SJSA1 (cell line): ENCODE results near the gene COA8. TPM values are rescaled to one million over a fixed set of nuclear protein-coding genes. Genes with fewer than 3 reads are reported as not detected.

ENCODE experiments used
- DNase-seq, 2 experiments: peaks; one replicate each; pipeline ENCODE4 v3.0.0-alpha.2; 2015 to 2020; ENCODE audit warnings: low spot score in 2 of 2, low read depth in 1 of 2
- H3K27ac ChIP-seq: fragments of 250-450 bp; sonication (Bioruptor Pico); 2 replicates; pipeline ENCODE4 v1.5.1; 2020; ENCODE audit warnings: mild to moderate bottlenecking, moderate library complexity
- H3K27me3 ChIP-seq: fragments of 250-450 bp; sonication (Bioruptor Pico); replicated peaks from 2 replicates; pipeline ENCODE4 v1.5.1; 2020; ENCODE audit warnings: mild to moderate bottlenecking, moderate library complexity
- H3K36me3 ChIP-seq: fragments of 250-450 bp; sonication (Bioruptor Pico); 2 replicates; pipeline ENCODE4 v1.5.1; 2020; ENCODE audit warnings: mild to moderate bottlenecking
- H3K4me1 ChIP-seq: fragments of 250-450 bp; sonication (Bioruptor Pico); replicated peaks from 2 replicates; pipeline ENCODE4 v1.6.1; 2021; ENCODE audit warnings: mild to moderate bottlenecking
- H3K4me3 ChIP-seq: fragments of 250-450 bp; sonication (Bioruptor Pico); 2 replicates; pipeline ENCODE4 v1.5.1; 2020; ENCODE audit warnings: mild to moderate bottlenecking
- H3K9me3 ChIP-seq: fragments of 250-450 bp; sonication (Bioruptor Pico); replicated peaks from 2 replicates; pipeline ENCODE4 v1.5.1; 2020; ENCODE audit warnings: mild to moderate bottlenecking
- total RNA-seq: library from RNA; depleted of rRNA; stranded (reverse); fragments of >200 nt; shearing (Covaris generic); gene quantifications from 2 replicates; pipeline ENCODE4 v1.2.3, GENCODE V29; 2014

COA8 gene
- total RNA-seq, 1 experiment from 2014 or later, result 43.4 TPM

DNA sequence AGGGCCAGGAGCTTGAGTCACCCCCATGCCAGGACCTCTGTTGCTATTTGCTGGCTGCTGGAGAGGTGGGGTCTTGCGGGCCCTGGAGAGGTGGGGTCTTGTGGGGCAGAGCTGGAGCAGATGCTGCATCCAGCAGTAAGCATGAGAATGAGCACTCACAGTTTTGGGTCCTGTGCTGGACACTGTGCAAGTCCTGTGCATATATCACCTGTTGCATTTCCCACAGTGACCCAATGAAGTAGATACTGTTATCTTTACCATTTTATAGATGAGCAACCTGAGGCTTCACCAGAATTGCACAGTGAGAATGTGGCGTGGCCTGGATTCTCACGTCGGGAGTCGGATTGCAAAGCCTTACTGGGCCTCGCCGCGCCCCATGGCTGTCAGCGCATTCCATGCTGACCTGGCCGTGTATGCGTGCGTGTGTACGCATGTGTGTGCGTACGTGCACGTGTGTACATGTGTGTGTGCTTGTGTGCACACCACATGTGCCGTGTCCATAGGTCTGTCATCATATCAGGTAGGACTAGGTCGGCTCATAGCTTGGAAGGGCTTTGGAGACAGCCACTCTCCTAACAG, 12.0 kb downstream of the COA8 start:
- H3K27me3 ChIP-seq, result no peaks in the 10 kb centered on the region
- H3K36me3 ChIP-seq, result peaks cover 51% of the 10 kb centered on the region
- no peak overlapping the region for H3K27ac ChIP-seq

DNA sequence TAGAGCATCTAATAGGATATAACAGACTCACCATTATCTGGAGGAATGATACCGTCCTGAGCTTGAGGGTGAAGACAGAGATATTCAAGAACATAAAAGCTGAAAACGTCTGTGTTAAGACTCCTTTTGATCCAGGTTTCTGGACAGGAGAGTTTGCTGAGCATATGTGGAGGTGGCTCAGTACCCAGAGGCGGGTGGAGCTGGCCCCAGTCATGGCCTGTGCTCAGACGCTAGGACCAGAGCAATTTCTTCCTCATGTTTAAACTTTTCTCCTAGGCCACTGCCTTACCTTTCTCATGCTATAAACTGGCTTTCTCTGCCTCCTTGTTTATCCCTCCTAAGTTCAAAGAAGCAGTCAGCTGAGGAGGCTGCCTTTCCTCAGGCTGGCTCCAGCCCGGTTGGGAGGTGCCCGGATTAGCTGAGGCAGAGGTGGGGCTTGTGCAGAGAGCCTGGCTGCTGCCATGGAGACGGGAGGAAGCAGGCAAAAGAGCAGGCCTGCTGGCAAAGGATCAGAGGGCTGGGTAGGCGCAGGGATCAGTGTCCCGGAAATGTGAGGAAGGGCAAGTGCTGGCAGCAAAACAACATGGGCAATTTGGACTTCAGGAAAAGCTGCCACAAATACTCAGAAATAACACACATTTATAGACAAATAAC, 13.7 kb downstream of the COA8 start:
- H3K4me1 ChIP-seq, result peaks cover 7% of the 10 kb centered on the region
- peaks cover 55% of the 10 kb centered on the region for H3K36me3 ChIP-seq
- no peaks in the 10 kb centered on the region for H3K27me3 ChIP-seq
- peak in 1 of 2 experiments; percentile 65 for DNase-seq
- H3K9me3 ChIP-seq, result no peaks in the 10 kb centered on the region
- H3K4me3 ChIP-seq, result no peak overlapping the region
- no peak overlapping the region; the same call in 1 of the 2 replicates for H3K27ac ChIP-seq

More for the DNA sequence above, 12.0 kb downstream of the COA8 start:
- no peak overlapping the region for H3K4me3 ChIP-seq
- peaks cover 7% of the 10 kb centered on the region for H3K4me1 ChIP-seq
- H3K9me3 ChIP-seq, result no peaks in the 10 kb centered on the region
- DNase-seq, result no peak

DNA sequence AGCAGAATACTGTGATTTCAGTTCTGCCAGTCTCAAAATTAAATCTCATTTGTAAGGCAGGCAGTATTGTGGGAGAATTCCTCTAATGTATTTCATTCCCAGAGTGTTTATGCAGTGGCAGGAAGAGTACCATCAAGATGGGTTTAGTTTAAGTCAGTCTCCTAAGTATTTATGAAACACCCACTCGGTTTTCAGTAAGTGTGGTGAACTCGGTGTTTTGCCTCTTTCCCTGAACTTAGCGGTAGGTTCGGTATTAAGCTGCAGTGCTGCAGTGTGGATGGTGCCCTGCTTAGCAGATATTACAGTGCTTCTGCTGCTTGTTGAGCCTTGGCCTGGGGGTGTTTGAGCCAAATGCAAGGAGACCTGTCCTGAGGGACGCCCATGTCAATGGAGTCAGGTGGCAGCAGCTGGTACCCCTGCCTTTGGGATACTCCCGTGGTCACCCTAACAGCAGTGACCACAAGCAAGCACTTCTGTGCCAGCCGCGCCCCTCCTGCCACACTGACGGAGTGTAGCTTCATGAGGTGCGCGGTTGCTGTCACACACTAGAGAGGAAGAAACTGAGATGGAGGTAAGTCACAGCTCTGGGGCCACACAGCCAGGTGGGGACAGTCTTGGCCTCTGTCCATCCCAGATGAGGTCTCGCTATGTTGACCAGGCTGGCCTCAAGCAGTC, 15.8 kb downstream of the COA8 start:
- DNase-seq, result no peak
- H3K27ac ChIP-seq, result no peak overlapping the region
- H3K4me1 ChIP-seq, result peaks cover 7% of the 10 kb centered on the region

DNA sequence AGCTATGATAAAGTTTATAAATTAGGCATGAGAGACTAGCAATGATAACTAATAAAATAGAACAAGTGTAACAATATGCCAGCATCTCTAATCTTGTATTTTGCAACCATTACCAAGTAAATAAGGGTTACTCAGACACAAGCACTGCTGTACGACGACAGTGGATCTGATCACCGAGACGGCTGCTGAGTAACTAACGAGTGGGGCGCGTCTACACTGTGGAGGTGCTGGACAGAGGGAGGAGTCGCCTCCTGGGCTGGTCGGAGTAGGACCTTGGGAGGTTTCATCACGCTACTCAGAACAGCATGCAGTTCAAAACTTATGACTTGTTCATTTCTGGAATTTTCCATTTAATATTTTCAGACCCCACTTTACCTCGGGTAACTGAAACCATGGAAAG, 18.4 kb downstream of the COA8 start:
- peaks cover 27% of the 10 kb centered on the region for H3K36me3 ChIP-seq
- no peak overlapping the region for H3K27ac ChIP-seq
- H3K27me3 ChIP-seq, result no peaks in the 10 kb centered on the region
- no peaks in the 10 kb centered on the region for H3K9me3 ChIP-seq
- peaks cover 7% of the 10 kb centered on the region for H3K4me1 ChIP-seq
- no peak for DNase-seq
- no peak overlapping the region for H3K4me3 ChIP-seq

More for the DNA sequence above, 15.8 kb downstream of the COA8 start:
- Histone ChIP-seq H3K9me3 (no peaks in the 10 kb centered on the region), H3K27me3 (no peaks in the 10 kb centered on the region), H3K4me3 (no peak overlapping the region), H3K36me3 (peaks cover 46% of the 10 kb centered on the region)

DNA sequence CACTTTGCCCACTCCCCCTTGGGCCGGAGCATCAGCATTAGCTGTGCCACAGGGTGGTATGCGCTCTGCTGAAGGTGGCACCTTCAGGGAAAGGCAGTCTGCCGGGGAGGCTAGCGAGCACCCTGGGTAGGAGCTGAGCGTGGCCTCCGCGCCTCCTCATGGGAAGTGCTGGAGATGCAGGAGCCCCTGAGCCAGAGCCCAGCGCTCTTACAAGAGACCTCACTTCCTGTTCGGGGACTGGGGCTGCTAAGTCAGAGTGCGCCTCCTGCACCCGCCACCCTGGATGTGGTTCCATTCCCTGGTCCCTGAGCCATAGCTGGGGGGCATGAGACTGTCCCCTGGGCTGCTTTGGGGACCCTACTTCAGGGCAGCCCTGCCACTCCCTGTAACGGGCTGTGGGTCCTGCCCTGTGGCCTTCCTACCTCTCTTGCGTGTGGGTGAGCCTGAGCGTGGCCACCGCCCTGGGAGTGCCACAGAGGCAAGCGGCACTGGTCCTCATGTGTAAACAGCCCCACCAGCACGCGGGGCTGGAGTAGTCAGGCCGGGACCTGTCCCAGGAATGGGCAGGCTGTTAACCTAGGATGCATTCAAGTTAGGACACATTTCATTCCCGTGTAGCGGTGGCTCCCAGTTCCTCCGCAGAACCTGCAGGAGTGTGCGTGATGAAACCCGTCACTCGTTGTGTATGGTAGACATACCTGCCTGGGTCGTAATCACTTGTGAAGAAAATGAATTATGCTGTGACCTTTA, 19.4 kb downstream of the COA8 start:
- no peak for DNase-seq
- Histone ChIP-seq H3K27ac (no peak overlapping the region), H3K4me3 (no peak overlapping the region), H3K4me1 (no peaks in the 10 kb centered on the region; the same call in 1 of the 2 replicates), H3K36me3 (peaks cover 19% of the 10 kb centered on the region), H3K27me3 (no peaks in the 10 kb centered on the region), H3K9me3 (no peaks in the 10 kb centered on the region)

DNA sequence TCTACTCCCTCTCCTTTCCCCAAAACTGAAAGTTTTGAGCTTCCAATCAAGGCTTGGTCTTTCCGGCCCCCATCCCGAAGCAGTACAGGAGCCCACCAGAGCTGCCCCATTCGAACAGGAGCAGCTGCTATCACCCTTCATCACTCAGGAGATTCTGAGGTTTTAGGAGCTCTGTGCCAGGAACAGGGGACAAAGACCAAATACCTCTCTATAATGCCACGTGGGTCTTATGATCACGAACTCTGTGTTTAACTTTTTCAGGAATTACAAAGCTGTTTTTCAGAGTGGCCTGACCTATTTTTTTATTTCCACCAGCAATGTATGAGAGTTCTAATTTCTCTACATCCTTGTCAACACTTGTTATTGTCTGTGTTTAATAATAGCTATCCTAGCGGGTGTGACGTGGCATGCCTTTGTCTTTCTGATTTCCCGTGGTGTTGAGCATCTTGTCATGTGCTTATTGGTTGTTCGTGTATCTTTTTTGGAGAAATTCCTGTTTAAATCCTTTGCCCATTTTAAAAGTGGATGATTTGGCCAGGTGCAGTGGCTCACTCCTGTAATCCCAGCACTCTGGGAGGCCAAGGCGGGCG, 21.7 kb downstream of the COA8 start:
- Histone ChIP-seq H3K36me3 (peaks cover 6% of the 10 kb centered on the region; the same call in 1 of the 2 replicates), H3K27ac (no peak overlapping the region), H3K27me3 (no peaks in the 10 kb centered on the region), H3K4me1 (no peaks in the 10 kb centered on the region), H3K4me3 (no peak overlapping the region), H3K9me3 (no peaks in the 10 kb centered on the region)
- no peak for DNase-seq

DNA sequence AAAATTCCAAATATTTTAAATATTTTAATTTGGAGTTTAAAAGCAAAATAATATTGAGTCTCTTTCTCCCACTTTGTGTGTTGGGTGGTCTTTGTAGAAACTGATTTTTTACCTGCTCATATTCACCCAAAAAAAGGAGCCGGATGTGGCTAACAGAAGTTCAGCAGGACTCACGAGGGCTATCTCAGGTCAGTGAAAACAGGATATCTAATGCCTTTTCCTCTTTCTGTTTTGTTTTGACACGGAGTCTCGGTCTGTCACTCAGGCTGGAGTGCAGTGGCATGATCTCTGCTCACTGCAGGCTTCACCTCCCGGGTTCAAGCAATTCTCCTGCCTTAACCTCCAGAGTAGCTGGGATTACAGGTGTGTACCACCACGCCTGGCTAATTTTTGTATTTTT, 30.8 kb downstream of the COA8 start:
- DNase-seq, result no peak
- Histone ChIP-seq H3K4me3 (no peak overlapping the region), H3K4me1 (no peaks in the 10 kb centered on the region), H3K27ac (no peak overlapping the region), H3K27me3 (no peaks in the 10 kb centered on the region), H3K9me3 (no peaks in the 10 kb centered on the region), H3K36me3 (peaks cover 5% of the 10 kb centered on the region; the same call in 1 of the 2 replicates)

DNA sequence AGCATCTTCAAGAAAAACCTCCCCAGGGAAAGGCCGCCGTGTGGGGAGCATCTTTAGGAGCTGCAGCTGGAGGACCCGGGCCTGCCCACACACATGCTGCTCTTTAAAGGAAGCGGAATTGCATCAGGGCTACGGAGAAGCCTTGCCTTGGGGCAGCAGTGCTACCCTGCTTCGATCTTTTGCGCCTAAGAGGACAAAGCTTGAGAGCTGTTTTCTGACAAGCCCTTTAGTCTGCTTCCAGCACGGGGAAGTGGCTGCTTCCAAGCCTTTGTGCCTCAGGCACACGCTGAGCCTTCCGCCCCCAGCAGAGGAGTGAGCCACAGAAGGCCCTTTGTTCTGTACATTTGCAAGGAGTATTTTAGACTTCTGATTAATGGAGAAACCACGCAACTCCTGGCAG, 31.5 kb downstream of the COA8 start:
- H3K27ac ChIP-seq, result no peak overlapping the region

DNA sequence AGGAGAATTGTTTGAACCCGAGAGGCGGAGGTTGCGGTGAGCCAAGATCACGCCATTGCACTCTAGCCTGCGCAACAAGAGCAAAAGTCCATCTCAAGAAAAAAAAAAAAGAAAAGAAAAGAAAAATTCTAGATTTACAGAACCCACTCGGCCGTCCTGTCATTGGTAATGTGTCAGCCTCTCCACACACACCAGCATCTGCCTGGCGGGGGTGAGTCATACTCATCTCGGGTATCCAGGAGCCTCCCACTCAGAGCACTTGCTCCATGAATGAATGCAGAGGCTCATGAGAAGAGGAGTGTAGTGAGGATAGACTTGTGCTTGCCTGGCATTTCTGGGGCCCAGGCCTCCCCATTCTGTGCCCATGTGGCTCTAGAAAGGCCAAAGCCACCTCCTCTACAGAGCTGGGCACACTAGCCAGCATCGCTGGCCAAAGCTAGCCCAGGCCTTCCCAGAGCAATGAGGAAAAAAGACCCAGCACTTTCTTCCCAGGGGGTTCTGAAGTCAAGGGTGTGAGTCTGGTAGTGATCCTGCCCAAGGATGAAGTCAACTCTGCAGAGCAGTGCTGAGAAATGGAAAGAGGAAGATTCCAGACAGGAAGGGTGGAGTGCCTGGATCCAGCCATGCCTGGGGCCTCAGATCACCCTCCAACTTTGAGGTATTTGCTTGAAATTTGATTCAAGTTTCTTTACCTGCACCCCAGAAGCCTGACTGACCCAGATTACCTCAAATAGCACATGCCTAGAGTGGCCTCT, 35.0 kb downstream of the COA8 start:
- H3K4me3 ChIP-seq, result no peak overlapping the region
- peak; percentile 6 to 66 for DNase-seq
- H3K27ac ChIP-seq, result no peak overlapping the region

More for the DNA sequence above, 31.5 kb downstream of the COA8 start:
- Histone ChIP-seq H3K9me3 (no peaks in the 10 kb centered on the region), H3K4me1 (no peaks in the 10 kb centered on the region), H3K4me3 (no peak overlapping the region), H3K36me3 (peaks cover 5% of the 10 kb centered on the region; the same call in 1 of the 2 replicates), H3K27me3 (no peaks in the 10 kb centered on the region)
- DNase-seq, result no peak

DNA sequence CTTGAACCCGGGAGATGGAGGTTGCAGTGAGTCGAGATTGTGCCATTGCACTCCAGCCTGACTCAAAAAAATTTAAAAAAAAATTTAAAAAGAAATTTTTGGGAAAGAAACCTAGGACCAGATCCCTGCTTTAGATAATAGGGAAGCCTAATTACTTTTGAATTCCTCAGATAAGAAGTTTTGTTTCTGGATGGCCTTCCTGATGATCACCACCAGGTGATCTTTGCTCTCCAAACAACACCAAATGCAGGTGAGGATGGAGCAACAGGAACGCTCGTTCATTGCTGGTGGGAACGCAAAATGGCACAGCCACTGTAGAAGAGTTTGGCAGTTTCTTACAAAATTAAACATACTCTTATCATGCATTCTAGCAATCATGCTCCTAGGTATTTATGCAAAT, 37.7 kb downstream of the COA8 start:
- H3K27me3 ChIP-seq, result no peaks in the 10 kb centered on the region
- H3K4me1 ChIP-seq, result no peaks in the 10 kb centered on the region
- DNase-seq, result no peak
- H3K9me3 ChIP-seq, result no peaks in the 10 kb centered on the region
- H3K36me3 ChIP-seq, result no peaks in the 10 kb centered on the region
- no peak overlapping the region for H3K4me3 ChIP-seq
- H3K27ac ChIP-seq, result no peak overlapping the region

More for the DNA sequence above, 35.0 kb downstream of the COA8 start:
- H3K36me3 ChIP-seq, result no peaks in the 10 kb centered on the region
- no peaks in the 10 kb centered on the region for H3K27me3 ChIP-seq
- H3K9me3 ChIP-seq, result no peaks in the 10 kb centered on the region
- no peaks in the 10 kb centered on the region for H3K4me1 ChIP-seq

DNA sequence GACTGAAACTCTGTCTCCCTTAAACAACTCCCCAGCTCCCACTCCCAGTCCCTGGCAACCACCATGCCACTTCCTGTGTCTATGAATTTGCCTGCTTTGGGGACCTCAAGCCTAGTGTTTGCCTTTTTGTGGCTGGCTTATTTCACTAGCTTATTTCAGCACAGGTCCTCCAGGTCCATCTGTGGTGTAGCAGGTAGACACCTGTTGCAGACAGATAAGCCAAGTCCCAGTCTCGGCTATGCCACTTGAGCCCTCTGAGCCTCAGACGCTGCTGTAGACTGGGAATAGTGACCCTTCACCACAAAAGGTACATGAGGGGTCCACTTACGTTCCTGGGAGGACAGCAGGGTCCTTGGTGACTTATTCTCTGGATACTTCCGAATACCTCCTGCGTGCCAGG, 41.9 kb downstream of the COA8 start:
- H3K27me3 ChIP-seq, result no peaks in the 10 kb centered on the region
- H3K9me3 ChIP-seq, result no peaks in the 10 kb centered on the region
- peaks cover 12% of the 10 kb centered on the region for H3K4me1 ChIP-seq
- no peak overlapping the region for H3K27ac ChIP-seq
- no peak overlapping the region for H3K4me3 ChIP-seq
- no peak for DNase-seq
- H3K36me3 ChIP-seq, result no peaks in the 10 kb centered on the region

DNA sequence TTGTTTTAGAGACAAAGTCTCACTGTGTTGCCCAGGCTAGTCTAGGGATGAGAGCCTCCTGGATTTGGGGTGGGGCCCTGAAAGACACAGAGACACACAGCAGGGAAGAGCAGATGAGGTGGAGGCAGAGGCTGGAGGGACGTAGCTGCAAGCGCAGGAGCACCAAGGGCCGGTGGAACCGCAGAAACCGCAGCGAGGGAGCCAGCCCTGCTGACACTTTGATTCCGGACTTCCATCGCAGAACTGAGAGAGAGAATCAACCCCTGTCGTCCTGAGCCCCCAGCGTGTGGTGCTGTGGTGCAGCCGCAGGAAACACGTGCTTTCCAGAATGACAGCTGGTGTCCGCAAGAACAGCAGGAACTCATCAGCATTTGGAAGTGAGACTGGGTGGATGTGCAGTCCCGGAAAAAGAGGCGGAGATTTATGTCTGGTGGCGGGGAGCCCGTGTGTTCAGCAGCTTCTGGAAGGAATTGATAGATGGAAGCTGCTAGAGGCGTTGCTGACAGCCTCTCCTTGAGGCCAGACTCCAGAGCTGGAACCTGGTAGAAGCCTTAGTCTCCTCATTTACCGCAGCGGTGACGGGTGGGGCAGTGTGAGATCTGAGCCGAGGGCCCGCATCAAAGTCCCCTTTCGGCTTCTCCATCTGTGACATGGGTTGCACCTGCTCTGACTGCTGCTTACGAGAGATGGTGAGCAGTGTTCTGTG, 44.4 kb downstream of the COA8 start:
- peak; percentile 53 to 64 for DNase-seq
- H3K4me3 ChIP-seq, result no peak overlapping the region

More for the DNA sequence above, 44.4 kb downstream of the COA8 start:
- H3K9me3 ChIP-seq, result peaks cover 5% of the 10 kb centered on the region
- peaks cover 12% of the 10 kb centered on the region for H3K4me1 ChIP-seq
- H3K27me3 ChIP-seq, result no peaks in the 10 kb centered on the region
- no peaks in the 10 kb centered on the region for H3K36me3 ChIP-seq
- no peak overlapping the region for H3K27ac ChIP-seq
